HEK293 (cell line): ENCODE data around the gene DUSP6.
A peak's percentile ranks its signal among the peaks of the same experiment; 100 is the strongest.

ENCODE experiments used
- BCL11A ChIP-seq: fragments of 450-650 bp; formaldehyde crosslinking; IDR thresholded peaks from 2 replicates; pipeline ENCODE4 v1.5.1; 2016; ENCODE audit warnings: low read depth, missing biosample characterization, missing genetic modification characterization
- HOXA7 ChIP-seq: sonication (generic); formaldehyde crosslinking; IDR thresholded peaks from 2 replicates; pipeline ENCODE4 v1.8.1; 2022; ENCODE audit warnings: missing genetic modification reagents, borderline replicate concordance
- KLF1 ChIP-seq: fragments of 450-650 bp; formaldehyde crosslinking; IDR thresholded peaks from 2 replicates; pipeline ENCODE4 v1.5.1; 2016; ENCODE audit warnings: missing biosample characterization, missing genetic modification characterization
- RBAK ChIP-seq: fragments of 450-650 bp; formaldehyde crosslinking; IDR thresholded peaks from 2 replicates; pipeline ENCODE4 v1.5.1; 2016; ENCODE audit warnings: missing biosample characterization, missing genetic modification characterization
- ZBTB7A ChIP-seq: fragments of 450-650 bp; formaldehyde crosslinking; IDR thresholded peaks from 2 replicates; pipeline ENCODE4 v1.5.1; 2016; ENCODE audit warnings: low read depth, missing biosample characterization, missing genetic modification characterization
- ZFP37 ChIP-seq: fragments of 450-650 bp; formaldehyde crosslinking; IDR thresholded peaks from 2 replicates; pipeline ENCODE4 v1.5.1; 2016; ENCODE audit warnings: missing biosample characterization, missing genetic modification characterization
- ZNF138 ChIP-seq: fragments of 450-650 bp; formaldehyde crosslinking; IDR thresholded peaks from 2 replicates; pipeline ENCODE4 v1.5.1; 2016; ENCODE audit warnings: missing biosample characterization, missing genetic modification characterization, borderline replicate concordance
- ZNF16 ChIP-seq: fragments of 450-650 bp; formaldehyde crosslinking; IDR thresholded peaks from 2 replicates; pipeline ENCODE4 v1.5.1; 2016; ENCODE audit warnings: low read depth, missing biosample characterization, missing genetic modification characterization
- ZNF221 ChIP-seq: fragments of 450-650 bp; formaldehyde crosslinking; IDR thresholded peaks from 2 replicates; pipeline ENCODE4 v1.5.1; 2017; ENCODE audit warnings: missing biosample characterization, missing genetic modification characterization, borderline replicate concordance
- ZNF23 ChIP-seq: fragments of 450-650 bp; formaldehyde crosslinking; IDR thresholded peaks from 2 replicates; pipeline ENCODE4 v1.5.1; 2016; ENCODE audit warnings: missing biosample characterization, missing genetic modification characterization, borderline replicate concordance
- ZNF335 ChIP-seq: fragments of 450-650 bp; formaldehyde crosslinking; conservative IDR thresholded peaks from 2 replicates; pipeline ENCODE4 v1.5.1; 2016; ENCODE audit warnings: missing biosample characterization, missing genetic modification characterization
- ZNF423 ChIP-seq: fragments of 450-650 bp; formaldehyde crosslinking; IDR thresholded peaks from 2 replicates; pipeline ENCODE4 v1.5.1; 2016; ENCODE audit warnings: missing biosample characterization, missing genetic modification characterization
- ZNF433 ChIP-seq: fragments of 450-650 bp; formaldehyde crosslinking; IDR thresholded peaks from 2 replicates; pipeline ENCODE4 v1.5.1; 2016; ENCODE audit warnings: missing biosample characterization, missing genetic modification characterization, low read depth
- ZNF544 ChIP-seq: fragments of 450-650 bp; formaldehyde crosslinking; IDR thresholded peaks from 2 replicates; pipeline ENCODE4 v1.5.0; 2017; ENCODE audit warnings: missing biosample characterization, missing genetic modification characterization
- ZNF658 ChIP-seq: fragments of 450-650 bp; formaldehyde crosslinking; IDR thresholded peaks from 2 replicates; pipeline ENCODE4; 2016; ENCODE audit warnings: missing biosample characterization, missing genetic modification characterization
- ZNF830 ChIP-seq: fragments of 450-650 bp; IDR thresholded peaks from 2 replicates; pipeline ENCODE4 v1.5.0; 2018; ENCODE audit warnings: missing biosample characterization, missing genetic modification characterization, low read depth, mild to moderate bottlenecking, moderate library complexity
- ZNF843 ChIP-seq: fragments of 450-650 bp; formaldehyde crosslinking; IDR thresholded peaks from 2 replicates; pipeline ENCODE4 v1.5.1; 2016; ENCODE audit warnings: missing biosample characterization, missing genetic modification characterization
- ZSCAN30 ChIP-seq: fragments of 450-650 bp; IDR thresholded peaks from 2 replicates; pipeline ENCODE4 v1.5.1; 2018; ENCODE audit warnings: missing biosample characterization, mild to moderate bottlenecking, missing genetic modification characterization, moderate library complexity
- TF ChIP-seq, protein P1 (sequence below): fragments of 450-650 bp; formaldehyde crosslinking; IDR thresholded peaks from 2 replicates; pipeline ENCODE4 v1.5.1; 2016; ENCODE audit warnings: missing biosample characterization, missing genetic modification characterization
- TF ChIP-seq, protein P2 (sequence below): fragments of 450-650 bp; formaldehyde crosslinking; IDR thresholded peaks from 2 replicates; pipeline ENCODE4 v1.5.1; 2016; ENCODE audit warnings: missing biosample characterization, missing genetic modification characterization
- TF ChIP-seq, protein P3 (sequence below): fragments of 450-650 bp; formaldehyde crosslinking; IDR thresholded peaks from 2 replicates; pipeline ENCODE4 v1.5.1; 2017; ENCODE audit warnings: missing biosample characterization, missing genetic modification characterization
- TF ChIP-seq, protein P4 (sequence below): fragments of 450-650 bp; formaldehyde crosslinking; IDR thresholded peaks from 2 replicates; pipeline ENCODE4 v1.5.1; 2017; ENCODE audit warnings: missing biosample characterization, missing genetic modification characterization
- TF ChIP-seq, protein P5 (sequence below): fragments of 450-650 bp; formaldehyde crosslinking; IDR thresholded peaks from 2 replicates; pipeline ENCODE4 v1.5.1; 2017; ENCODE audit warnings: missing biosample characterization, mild to moderate bottlenecking, missing genetic modification characterization, moderate library complexity
- TF ChIP-seq, protein P6 (sequence below): fragments of 450-650 bp; formaldehyde crosslinking; IDR thresholded peaks from 2 replicates; pipeline ENCODE4; 2016; ENCODE audit warnings: missing biosample characterization, missing genetic modification characterization
- TF ChIP-seq, protein P7 (sequence below): fragments of 450-650 bp; formaldehyde crosslinking; IDR thresholded peaks from 2 replicates; pipeline ENCODE4 v1.5.1; 2016; ENCODE audit warnings: missing biosample characterization, missing genetic modification characterization
- TF ChIP-seq, protein P8 (sequence below): fragments of 450-650 bp; formaldehyde crosslinking; IDR thresholded peaks from 2 replicates; pipeline ENCODE4 v1.5.1; 2016; ENCODE audit warnings: missing biosample characterization, missing genetic modification characterization

The DUSP6 gene

DNA sequence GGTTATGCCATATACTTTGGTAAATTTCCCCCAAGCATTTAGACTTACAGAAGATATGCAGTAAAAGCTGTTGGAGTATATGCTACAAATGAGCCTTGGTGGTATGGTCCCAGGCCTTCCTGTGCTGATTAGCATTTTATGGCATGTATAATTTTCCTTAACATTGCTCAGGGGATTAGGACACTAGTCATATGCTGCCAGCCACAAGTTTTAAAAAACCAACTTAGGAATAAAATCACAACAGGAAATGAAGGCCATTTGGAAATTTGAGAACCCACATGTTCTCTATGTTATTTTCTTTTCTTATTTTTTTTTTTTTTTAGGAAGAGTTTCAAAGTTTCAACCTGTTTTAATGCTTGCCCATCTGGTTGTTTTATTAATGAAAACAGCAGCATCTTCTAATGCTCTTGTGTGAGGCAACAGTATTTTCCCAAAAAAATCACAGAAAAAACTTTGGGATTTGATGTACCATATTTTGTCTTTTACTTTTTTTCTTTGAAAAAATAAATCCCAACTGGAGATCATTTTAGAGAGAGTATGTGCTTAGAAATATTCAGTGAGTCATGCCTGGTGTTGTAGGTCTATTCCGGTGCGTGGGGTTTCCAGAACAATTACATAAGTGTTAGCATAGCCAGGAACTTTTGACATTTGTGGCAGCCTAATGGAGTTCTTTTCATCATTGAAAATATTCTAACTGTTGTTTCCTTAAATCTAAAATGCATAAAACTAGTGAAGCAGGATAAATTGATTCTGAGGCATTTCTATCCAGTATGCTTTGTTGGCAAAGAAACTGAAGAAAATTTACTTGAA lies 21.7 kb upstream of the DUSP6 start (continued):
- TF ChIP-seq BCL11A (tag by site-specific recombination) = peak; percentile 29; the same call in 1 of the 2 replicates
- no peak for TF ChIP-seq ZNF544 (tag by site-specific recombination)
- TF ChIP-seq ZFP37 = no peak
- TF ChIP-seq, protein P1, sequence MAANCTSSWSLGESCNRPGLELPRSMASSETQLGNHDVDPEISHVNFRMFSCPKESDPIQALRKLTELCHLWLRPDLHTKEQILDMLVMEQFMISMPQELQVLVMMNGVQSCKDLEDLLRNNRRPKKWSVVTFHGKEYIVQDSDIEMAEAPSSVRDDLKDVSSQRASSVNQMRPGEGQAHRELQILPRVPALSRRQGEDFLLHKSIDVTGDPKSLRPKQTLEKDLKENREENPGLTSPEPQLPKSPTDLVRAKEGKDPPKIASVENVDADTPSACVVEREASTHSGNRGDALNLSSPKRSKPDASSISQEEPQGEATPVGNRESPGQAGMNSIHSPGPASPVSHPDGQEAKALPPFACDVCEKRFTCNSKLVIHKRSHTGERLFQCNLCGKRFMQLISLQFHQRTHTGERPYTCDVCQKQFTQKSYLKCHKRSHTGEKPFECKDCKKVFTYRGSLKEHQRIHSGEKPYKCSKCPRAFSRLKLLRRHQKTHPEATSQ (tag by site-specific recombination) = no peak
- no peak for TF ChIP-seq ZNF830
- 0 out of 2 replicates have a peak, but pooled peaks have one; percentile 54 for TF ChIP-seq ZSCAN30 (tag by site-specific recombination)
- TF ChIP-seq, protein P2, sequence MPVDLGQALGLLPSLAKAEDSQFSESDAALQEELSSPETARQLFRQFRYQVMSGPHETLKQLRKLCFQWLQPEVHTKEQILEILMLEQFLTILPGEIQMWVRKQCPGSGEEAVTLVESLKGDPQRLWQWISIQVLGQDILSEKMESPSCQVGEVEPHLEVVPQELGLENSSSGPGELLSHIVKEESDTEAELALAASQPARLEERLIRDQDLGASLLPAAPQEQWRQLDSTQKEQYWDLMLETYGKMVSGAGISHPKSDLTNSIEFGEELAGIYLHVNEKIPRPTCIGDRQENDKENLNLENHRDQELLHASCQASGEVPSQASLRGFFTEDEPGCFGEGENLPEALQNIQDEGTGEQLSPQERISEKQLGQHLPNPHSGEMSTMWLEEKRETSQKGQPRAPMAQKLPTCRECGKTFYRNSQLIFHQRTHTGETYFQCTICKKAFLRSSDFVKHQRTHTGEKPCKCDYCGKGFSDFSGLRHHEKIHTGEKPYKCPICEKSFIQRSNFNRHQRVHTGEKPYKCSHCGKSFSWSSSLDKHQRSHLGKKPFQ (tag by site-specific recombination) = no peak
- TF ChIP-seq ZNF423 (tag by site-specific recombination) = no peak
- TF ChIP-seq, protein P3, sequence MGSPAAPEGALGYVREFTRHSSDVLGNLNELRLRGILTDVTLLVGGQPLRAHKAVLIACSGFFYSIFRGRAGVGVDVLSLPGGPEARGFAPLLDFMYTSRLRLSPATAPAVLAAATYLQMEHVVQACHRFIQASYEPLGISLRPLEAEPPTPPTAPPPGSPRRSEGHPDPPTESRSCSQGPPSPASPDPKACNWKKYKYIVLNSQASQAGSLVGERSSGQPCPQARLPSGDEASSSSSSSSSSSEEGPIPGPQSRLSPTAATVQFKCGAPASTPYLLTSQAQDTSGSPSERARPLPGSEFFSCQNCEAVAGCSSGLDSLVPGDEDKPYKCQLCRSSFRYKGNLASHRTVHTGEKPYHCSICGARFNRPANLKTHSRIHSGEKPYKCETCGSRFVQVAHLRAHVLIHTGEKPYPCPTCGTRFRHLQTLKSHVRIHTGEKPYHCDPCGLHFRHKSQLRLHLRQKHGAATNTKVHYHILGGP (tag by site-specific recombination) = no peak
- no peak for TF ChIP-seq ZNF843 (tag by site-specific recombination)
- TF ChIP-seq ZNF16 = no peak
- TF ChIP-seq, protein P4, sequence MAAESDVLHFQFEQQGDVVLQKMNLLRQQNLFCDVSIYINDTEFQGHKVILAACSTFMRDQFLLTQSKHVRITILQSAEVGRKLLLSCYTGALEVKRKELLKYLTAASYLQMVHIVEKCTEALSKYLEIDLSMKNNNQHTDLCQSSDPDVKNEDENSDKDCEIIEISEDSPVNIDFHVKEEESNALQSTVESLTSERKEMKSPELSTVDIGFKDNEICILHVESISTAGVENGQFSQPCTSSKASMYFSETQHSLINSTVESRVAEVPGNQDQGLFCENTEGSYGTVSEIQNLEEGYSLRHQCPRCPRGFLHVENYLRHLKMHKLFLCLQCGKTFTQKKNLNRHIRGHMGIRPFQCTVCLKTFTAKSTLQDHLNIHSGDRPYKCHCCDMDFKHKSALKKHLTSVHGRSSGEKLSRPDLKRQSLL (tag by site-specific recombination) = no peak
- TF ChIP-seq ZBTB7A (tag by site-specific recombination) = no peak
- TF ChIP-seq, protein P5, sequence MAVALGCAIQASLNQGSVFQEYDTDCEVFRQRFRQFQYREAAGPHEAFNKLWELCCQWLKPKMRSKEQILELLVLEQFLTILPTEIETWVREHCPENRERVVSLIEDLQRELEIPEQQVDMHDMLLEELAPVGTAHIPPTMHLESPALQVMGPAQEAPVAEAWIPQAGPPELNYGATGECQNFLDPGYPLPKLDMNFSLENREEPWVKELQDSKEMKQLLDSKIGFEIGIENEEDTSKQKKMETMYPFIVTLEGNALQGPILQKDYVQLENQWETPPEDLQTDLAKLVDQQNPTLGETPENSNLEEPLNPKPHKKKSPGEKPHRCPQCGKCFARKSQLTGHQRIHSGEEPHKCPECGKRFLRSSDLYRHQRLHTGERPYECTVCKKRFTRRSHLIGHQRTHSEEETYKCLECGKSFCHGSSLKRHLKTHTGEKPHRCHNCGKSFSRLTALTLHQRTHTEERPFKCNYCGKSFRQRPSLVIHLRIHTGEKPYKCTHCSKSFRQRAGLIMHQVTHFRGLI (tag by site-specific recombination) = no peak
- TF ChIP-seq, protein P6, sequence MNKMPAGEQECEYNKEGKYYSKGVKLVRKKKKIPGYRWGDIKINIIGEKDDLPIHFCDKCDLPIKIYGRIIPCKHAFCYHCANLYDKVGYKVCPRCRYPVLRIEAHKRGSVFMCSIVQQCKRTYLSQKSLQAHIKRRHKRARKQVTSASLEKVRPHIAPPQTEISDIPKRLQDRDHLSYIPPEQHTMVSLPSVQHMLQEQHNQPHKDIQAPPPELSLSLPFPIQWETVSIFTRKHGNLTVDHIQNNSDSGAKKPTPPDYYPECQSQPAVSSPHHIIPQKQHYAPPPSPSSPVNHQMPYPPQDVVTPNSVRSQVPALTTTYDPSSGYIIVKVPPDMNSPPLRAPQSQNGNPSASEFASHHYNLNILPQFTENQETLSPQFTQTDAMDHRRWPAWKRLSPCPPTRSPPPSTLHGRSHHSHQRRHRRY (tag by site-specific recombination) = no peak
- TF ChIP-seq, protein P7, sequence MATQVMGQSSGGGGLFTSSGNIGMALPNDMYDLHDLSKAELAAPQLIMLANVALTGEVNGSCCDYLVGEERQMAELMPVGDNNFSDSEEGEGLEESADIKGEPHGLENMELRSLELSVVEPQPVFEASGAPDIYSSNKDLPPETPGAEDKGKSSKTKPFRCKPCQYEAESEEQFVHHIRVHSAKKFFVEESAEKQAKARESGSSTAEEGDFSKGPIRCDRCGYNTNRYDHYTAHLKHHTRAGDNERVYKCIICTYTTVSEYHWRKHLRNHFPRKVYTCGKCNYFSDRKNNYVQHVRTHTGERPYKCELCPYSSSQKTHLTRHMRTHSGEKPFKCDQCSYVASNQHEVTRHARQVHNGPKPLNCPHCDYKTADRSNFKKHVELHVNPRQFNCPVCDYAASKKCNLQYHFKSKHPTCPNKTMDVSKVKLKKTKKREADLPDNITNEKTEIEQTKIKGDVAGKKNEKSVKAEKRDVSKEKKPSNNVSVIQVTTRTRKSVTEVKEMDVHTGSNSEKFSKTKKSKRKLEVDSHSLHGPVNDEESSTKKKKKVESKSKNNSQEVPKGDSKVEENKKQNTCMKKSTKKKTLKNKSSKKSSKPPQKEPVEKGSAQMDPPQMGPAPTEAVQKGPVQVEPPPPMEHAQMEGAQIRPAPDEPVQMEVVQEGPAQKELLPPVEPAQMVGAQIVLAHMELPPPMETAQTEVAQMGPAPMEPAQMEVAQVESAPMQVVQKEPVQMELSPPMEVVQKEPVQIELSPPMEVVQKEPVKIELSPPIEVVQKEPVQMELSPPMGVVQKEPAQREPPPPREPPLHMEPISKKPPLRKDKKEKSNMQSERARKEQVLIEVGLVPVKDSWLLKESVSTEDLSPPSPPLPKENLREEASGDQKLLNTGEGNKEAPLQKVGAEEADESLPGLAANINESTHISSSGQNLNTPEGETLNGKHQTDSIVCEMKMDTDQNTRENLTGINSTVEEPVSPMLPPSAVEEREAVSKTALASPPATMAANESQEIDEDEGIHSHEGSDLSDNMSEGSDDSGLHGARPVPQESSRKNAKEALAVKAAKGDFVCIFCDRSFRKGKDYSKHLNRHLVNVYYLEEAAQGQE = no peak
- no peak for TF ChIP-seq ZNF23 (tag by site-specific recombination)
- no peak for TF ChIP-seq KLF1 (tag by site-specific recombination)
- TF ChIP-seq ZNF221 (tag by site-specific recombination) = no peak
- TF ChIP-seq ZNF335 (tag by site-specific recombination) = 0 out of 2 replicates have a peak, but pooled peaks have one; percentile 3
- no peak for TF ChIP-seq RBAK (tag by site-specific recombination)
- TF ChIP-seq HOXA7 (CRISPR knock-in tag) = no peak
- TF ChIP-seq ZNF138 = no peak
- TF ChIP-seq ZNF658 (tag by site-specific recombination) = no peak
- TF ChIP-seq, protein P8, sequence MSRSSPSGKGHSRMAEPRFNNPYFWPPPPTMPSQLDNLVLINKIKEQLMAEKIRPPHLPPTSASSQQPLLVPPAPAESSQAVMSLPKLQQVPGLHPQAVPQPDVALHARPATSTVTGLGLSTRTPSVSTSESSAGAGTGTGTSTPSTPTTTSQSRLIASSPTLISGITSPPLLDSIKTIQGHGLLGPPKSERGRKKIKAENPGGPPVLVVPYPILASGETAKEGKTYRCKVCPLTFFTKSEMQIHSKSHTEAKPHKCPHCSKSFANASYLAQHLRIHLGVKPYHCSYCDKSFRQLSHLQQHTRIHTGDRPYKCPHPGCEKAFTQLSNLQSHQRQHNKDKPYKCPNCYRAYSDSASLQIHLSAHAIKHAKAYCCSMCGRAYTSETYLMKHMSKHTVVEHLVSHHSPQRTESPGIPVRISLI = peak; percentile 93
- TF ChIP-seq ZNF433 (tag by site-specific recombination) = no peak
